HG02884 (cell line): ENCODE measurements around the gene ZNF566.
"Not testable (repeated sequence)": the region's sequence is repeated elsewhere in the genome, so short reads cannot be mapped to it uniquely, and the experiment has no call there.

Source experiments
- ATAC-seq: cut with Tn5 transposase; IDR thresholded peaks from one replicate; pipeline ENCODE4 v1.9.1; 2021; ENCODE audit warnings: mild to moderate bottlenecking, moderate library complexity; ENCODE audit not compliant: unreplicated experiment

Gene ZNF566

GRCh38 chr19:36489118-36489919 lies at the start of gene ZNF566:
TSS of gene ZNF566 (minus strand) at chr19:36489561. CDS start at chr19:36476557, 13,004 bp downstream.
- ATAC-seq = peak; percentile 85

GRCh38 chr19:36528921-36529518 lies 39.7 kb upstream of the ZNF566 start:
- ATAC-seq = peak; percentile 15

DNA sequence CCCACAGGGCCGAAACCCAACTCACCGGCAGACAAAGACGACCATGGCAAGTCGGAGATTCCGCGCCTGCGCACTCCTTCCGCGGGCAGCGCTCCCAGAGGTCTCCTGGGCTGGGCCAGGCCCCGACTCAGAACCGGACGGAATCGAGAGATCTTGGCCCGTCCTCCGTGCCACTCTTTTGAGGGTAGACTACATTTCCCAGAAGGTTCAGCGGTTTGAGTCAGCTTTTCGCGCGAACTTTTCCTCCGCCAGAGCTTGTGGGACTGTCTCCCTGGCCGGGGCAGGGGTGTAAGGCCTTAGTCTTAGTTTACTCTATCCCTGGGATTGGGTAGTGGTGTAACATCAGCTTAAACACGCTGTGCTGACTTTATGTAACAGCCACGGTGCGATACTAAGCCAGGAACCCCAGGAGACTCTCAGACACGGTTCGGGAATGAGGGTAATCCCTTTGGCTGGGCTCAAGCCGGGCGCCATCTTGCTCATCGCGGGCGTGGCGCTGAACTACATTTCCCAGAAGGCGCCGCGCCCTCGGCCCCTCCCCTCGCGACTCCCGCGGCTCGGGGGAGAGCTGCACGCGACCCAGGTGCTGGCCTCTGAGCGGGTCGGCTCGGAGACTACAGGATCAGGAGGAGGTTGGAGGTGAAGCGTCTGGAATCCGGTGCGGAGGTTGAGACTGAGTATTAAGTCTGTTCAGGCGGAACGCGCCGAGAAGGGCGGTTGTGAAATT lies 39.0 kb upstream of the ZNF566 start, which contains the start of gene ZNF260:
Gene ZNF260, minus strand, starts transcription at position 78 of the 727 bp plus-strand sequence. CDS start 13,033 bp downstream, outside the sequence.
- ATAC-seq = peak; percentile 84

DNA sequence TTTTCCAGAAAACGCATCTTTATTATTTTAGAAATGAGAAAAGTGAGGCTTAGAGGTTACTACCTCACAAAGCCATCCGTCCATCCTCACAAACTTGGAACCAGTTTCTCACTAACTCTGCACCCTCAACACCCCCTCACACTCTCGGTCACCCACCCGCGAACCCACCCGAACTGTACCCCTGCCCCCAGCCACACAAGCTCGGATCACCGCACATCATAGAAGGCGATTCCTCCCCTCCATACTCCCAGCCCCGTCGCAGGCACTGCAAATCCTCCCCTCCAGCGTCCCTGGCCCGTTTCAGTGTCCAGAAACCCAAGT lies 38.5 kb upstream of the ZNF566 start:
- no peak for ATAC-seq

DNA sequence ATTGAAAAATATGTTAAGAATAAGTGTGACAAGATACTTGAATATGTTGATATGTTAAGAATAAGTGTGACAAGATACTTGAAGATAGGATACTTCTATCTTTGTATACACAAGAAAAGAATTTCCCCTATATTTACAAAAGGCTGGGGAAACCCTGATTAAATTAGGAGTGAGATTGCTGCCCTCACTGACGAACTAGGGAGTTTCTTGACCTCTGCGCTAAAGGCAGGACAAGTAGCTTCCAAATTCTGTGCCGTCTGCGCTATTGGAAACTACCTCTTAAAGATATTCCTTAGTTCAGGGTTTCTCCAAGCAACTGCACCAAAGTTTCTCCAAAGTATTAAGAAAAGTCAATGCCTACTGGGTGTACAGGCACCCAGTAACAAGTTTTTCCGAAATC lies 38.0 kb upstream of the ZNF566 start:
- ATAC-seq = no peak

- ATAC-seq = no peak
Measured at GRCh38 chr19:36526581-36526980, 37.2 kb upstream of the ZNF566 start.

GRCh38 chr19:36524617-36525016 lies 35.3 kb upstream of the ZNF566 start:
- no peak for ATAC-seq

GRCh38 chr19:36514012-36514612 lies 24.8 kb upstream of the ZNF566 start:
- no peak for ATAC-seq

DNA sequence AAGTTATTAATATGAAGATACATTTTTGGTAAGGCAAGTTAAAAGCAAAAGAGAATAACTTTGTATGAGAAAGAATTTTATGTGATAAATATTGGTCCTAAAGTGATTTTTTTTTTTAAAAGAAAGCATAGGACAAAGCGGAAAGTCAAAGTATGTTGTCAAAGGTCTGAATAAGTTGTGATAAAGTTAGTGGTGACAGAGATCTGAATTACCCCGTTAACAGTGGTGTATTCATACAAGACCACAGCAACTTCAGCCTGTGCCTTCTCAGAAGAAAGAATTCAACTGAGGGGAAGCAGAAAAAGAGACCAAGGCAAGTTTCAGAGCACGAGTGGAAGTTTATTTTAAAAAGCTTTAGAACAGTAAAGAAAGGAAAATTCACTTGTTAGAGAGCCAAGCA lies 19.0 kb upstream of the ZNF566 start:
- no peak for ATAC-seq

GRCh38 chr19:36501973-36502372 lies 12.6 kb upstream of the ZNF566 start:
- ATAC-seq = no peak

- ATAC-seq = no peak
Measured at GRCh38 chr19:36497001-36497400, 7.6 kb upstream of the ZNF566 start.

DNA sequence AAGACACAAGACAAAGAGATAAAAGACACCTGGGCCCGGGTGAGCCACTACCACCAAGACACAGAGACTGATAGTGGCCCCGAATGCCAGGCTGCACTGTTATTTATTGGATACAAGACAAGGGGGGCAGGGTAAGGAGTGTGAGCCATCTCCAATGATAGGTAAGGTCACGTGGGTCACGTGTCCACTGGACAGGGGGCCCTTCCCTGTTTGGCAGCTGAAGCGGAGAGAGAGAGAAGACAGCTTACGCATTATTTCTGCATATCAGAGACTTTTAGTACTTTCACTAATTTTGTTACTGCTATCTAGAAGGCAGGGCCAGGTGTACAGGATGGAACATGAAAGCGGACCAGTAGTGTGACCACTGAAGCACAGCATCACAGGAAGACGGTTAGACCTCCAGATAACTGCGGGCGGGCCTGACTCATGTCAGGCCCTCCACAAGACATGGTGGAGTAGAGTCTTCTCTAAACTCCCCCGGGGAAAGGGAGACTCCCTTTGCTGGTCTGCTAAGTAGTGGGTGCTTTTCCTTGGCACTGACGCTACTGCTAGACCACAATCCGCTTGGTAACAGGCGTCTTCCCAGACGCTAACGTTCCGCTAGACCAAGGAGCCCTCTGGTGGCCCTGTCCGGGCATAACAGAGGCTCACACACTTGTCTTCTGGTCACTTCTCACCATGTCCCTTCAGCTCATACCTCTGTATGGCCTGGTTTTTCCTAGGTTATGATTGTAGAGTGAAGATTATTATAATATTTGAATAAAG lies 3.5 kb upstream of the ZNF566 start:
- not testable (repeated sequence) for ATAC-seq

DNA sequence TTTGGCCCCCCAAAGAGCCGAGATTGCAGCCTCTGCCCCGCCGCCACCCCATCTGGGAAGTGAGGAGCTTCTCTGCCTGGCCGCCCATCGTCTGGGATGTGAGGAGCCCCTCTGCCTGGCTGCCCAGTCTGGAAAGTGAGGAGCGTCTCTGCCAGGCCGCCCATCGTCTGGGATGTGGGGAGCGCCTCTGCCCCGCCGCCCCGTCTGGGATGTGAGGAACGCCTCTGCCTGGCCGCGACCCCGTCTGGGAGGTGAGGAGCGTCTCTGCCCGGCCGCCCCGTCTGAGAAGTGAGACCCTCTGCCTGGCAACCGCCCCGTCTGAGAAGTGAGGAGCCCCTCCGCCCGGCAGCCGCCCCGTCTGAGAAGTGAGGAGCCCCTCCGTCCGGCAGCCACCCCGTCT lies 1.5 kb upstream of the ZNF566 start:
- not testable (repeated sequence) for ATAC-seq

DNA sequence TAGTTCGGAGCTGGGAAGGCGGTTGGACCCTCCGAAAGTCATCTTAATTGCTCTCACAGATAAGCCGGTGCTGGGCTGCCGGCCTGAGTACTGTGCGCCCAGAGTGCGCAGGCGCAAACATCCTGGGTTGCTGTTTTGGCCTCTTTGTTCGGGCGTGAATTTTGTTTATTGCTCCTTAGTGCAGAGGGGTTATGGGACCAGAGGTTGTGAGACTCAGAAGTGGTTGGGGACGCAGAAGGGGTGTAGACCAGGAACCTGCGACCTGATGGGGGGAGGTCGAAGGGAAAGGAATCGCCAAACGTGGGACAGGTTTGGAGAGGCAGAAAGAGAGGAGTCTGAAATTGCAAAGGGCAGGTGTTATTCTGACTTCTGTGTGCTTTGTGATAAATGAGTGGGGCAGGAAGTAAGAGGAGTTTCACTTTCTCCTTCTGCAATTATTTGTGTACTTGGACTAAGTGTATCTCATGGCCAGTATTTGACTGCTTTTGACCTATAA lies 607 bp upstream of the ZNF566 start:
- peak; percentile 46 for ATAC-seq

- ATAC-seq = peak; percentile 22
Measured at GRCh38 chr19:36488846-36489117, 579 bp downstream of the ZNF566 start.

DNA sequence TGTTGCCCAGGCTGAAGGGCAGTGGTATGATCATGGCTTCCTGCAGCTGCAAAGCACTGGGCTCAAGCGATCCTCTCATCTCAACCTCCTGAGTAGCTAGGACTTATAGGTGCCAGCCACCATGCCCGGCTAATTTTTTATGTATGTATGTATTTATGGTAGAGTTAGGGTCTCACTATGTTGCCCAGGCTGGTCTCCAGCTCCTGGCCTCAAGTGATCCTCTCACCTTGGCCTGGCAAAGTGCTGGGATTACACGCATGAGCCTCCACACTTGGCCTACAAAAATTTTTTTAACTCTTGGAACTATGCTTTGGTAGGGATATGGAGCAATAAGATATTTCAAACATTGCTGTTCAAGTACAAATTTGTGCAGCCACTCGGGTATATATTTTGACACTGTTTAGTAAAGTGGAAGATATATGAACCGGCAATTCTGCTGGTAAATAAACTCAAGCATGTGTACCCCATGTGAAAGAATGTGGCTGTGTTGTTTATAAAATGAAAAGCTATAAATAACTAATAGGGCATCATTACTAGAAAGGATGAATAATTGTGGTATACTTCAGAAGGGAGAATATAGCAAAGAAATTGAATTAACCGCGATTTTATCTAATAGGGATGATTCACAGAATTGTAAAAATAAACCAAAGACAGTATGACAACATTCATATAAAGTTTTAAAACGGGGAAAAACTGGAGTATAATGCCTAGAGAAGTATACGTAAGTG lies 1.1 kb downstream of the ZNF566 start:
- no peak for ATAC-seq

GRCh38 chr19:36483653-36484052 lies 5.7 kb downstream of the ZNF566 start:
- no peak for ATAC-seq

- no peak for ATAC-seq
Measured at GRCh38 chr19:36482876-36483275, 6.5 kb downstream of the ZNF566 start.

DNA sequence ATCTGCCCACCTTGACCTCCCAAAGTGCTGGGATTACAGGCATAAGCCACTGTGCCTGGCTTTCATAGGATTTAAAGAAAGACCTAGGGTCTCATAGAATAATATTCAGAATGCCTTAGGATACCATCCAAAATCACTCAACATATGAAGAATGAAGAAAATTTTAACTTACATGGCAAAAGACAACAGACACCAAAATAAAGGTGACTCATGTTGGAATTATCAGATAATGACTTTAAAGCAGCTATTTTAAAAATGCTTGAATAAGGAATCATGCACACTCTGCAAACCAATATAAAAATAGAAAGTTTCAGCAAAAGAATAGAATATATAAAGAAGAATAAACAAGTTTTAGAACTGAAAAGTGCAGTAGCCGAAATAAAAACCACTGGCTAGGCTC lies 29.3 kb downstream of the ZNF566 start:
- no peak for ATAC-seq

GRCh38 chr19:36456831-36457230 lies 32.5 kb downstream of the ZNF566 start:
- ATAC-seq = no peak
